H54 (cell line): ENCODE results near the gene MSLN.
A peak's percentile ranks its signal among the peaks of the same experiment; 100 is the strongest.

ENCODE experiments used
- DNase-seq: peaks from one replicate; pipeline ENCODE4 v3.0.0; 2011; ENCODE audit warnings: low spot score, mixed read lengths; ENCODE audit not compliant: insufficient read length
- FAIRE-seq: peaks from 3 replicates; lab custom pipeline; 2011; peaks lifted over from hg19 to GRCh38; lab: Jason Lieb, UNC
- POLR2A ChIP-seq: IDR thresholded peaks from 2 replicates; pipeline ENCODE4 v1.6.1; 2011; ENCODE audit warnings: low read depth, mild to moderate bottlenecking, low read length

The MSLN gene

DNA sequence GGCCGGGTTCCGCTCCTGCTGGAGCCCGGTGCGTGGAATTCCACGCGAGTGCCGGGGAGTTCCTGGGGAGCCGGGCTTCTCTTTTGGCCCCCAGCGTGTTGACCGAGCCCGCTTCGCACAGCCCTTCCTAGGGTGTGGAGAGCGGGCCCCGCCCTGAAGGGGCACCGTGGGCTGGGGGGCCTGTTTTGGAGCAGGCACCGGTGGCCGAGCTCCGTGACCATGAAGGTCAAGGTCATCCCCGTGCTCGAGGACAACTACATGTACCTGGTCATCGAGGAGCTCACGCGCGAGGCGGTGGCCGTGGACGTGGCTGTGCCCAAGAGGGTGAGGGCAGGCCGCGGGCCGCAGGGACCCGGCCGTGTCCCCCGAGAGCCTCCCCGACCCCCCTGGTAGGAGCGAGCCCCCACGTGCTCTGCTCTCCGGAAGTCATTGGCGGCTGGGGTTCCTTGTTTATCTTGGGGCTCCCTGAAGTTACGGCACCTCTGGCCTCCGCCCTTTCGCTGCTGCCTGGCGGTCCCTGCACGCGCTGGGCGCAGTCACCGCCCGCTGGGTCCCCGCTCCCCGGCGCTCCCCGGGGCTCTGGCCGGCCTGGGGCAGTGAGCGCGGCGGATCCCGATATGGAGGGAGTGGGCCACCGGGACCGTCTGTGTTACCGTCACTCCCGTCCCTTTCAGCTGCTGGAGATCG lies 33.1 kb upstream of the MSLN start:
- FAIRE-seq (no peak), DNase-seq (no peak)
- no peak for TF ChIP-seq POLR2A

DNA sequence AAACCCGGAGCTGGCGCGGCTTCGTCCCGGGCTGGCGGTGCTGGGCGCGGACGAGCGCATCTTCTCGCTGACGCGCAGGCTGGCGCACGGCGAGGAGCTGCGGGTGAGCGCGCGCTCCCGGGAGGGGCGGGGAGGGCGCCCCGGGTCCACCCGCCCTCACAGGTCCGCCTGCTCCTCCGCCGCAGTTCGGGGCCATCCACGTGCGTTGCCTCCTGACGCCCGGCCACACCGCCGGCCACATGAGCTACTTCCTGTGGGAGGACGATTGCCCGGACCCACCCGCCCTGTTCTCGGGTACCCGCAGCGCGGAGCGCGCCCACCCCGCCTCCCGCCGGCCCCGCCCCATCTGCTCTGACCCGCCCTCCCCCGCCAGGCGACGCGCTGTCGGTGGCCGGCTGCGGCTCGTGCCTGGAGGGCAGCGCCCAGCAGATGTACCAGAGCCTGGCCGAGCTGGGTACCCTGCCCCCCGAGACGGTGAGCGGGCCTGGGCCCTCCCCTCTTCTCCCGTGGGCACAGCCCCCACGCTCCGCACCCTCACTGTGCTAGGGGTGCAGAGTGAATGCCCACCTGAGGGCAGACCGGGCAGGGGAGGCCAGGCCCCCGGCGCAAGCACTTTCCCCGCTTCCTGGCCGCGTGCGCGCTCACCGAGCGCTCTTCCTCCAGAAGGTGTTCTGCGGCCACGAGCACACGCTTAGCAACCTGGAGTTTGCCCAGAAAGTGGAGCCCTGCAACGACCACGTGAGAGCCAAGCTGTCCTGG lies 32.2 kb upstream of the MSLN start:
- FAIRE-seq (no peak), DNase-seq (peak; percentile 95)
- 0 out of 2 replicates have a peak, but pooled peaks have one; percentile 28 for TF ChIP-seq POLR2A

DNA sequence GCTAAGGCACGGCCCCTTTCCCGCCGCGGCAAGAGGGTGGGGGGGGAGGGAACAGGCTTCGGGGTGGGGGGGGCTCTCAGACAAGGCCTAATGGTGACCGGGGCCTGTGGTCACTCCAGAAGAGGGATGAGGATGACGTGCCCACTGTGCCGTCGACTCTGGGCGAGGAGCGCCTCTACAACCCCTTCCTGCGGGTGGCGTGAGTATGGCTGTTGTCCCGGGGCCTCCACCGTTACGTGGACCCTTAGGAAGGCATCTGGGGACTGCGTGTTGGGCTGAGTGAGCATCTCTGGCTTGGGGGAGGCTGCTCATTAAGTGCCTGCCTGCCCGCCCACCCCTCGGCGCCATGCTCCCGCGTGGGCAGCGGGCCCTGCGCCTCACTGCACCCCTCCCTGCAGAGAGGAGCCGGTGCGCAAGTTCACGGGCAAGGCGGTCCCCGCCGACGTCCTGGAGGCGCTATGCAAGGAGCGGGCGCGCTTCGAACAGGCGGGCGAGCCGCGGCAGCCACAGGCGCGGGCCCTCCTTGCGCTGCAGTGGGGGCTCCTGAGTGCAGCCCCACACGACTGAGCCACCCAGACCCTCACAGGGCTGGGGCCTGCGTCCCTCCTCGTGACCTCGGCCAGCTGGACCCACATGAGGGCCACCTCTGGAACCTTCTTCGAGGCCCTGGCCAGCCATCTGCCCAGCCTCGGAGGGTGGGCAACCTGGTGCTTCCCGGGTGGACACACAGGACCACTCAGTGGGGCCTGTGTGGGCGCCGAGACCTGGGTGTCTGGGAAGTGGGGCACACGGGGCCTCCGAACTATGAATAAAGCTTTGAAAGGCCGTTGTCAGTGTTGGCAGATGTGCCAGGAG lies 31.4 kb upstream of the MSLN start:
- no peak for TF ChIP-seq POLR2A
- DNase-seq (no peak), FAIRE-seq (no peak)

DNA sequence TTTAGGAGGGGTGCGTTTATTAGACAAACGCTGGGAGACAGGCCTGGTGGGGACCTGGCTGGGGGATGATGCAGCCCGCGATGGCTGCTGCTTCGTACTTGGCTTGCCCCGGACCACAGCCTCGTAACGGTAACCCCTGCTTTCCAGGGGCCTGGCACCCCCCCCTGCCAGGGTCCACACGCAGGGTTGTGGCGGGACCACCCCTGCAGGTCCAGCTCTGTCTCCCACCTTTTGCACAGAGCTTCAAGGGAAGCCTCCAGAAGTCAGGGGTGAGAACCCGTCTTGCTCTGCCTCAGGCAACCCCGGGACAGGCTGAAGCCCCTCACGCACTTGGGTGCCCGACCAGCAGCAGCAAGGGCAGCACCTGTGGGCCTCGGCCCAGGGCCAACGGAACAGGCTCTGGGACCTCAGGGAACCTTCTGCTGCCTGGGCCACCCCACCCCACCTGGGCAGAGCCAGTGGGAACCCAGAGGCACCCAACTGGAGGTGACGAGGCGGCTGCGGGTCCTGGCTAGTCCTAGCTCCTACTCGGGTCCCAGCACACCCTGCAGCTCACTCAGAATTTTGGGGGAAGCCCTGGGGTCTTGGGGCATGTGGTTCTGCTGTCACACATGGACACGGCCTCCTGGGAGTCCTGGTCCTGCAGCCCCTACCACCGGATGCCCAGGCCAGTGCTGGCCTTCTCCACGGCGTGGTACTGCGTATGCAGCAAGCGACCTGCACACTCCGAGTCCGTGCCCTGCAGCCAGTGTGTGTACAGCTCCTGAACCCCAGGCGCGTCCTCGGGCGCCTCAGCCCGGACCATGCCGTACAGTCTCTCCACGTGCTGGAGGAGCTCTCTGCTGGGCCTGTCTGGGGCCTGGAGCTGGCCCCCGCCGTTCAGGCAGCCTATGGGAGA lies 30.5 kb upstream of the MSLN start:
- no peak for TF ChIP-seq POLR2A
- no peak for DNase-seq
- FAIRE-seq = no peak

DNA sequence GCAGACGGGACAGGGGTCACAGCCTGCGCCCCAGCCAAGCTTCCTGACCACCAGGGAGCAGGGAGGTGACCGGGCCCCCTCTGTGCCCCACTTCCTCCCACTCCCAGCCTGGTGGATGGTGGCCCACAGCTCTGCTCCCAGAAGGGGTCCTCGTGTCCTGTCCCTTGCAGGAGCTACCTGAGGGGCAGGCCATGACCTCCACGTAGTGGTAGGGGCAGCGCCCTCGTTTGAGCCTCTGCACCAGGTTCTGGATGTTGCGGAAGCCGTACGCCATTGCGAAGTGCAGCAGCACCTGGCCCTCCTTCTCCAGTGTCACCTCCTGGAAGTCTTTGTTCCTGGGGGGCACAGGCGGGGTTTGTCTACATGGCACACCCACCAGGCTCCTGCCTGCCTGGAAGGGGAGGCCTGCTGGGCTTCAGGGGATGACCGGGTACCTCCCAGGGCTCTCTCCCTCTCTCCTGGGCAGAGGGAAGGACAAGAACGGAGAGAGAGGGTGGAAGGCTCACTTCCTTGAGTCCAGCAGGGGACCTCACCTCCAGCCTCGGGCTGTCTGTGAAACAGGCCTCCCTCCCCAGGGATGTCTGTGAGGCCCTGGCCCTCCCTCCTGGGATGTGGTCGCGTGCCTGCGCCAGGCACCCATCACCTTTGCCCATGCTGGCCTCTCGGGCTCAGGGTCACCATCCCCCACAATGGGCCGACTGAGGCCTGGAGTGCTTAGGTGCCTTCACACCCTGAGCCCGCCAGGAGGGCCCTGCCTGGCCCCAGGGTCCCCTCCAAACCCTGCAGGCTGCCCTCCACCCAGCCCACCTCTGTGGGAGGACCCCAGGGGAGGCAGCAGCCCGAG lies 29.6 kb upstream of the MSLN start:
- no peak for FAIRE-seq
- DNase-seq = no peak
- TF ChIP-seq POLR2A = no peak

DNA sequence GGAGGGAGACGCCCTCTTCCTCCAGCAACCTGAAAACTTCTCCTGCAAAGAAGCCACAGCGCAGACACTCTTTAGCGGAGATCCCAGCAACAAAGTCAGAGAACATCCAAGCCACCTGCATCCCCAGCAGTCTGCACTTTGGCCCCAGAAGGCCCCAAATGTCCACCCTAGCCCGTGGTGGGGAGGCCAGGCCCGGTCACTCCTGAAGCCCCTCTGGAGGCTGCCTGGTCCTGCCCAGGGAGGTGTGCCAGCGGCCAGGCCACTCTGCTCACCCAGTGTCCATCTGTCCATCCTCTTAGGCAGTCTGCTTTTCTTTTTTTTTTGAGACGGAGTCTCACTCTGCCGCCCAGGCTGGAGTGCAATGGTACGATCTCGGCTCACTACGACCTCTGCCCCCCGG lies 28.2 kb upstream of the MSLN start:
- FAIRE-seq = no peak
- no peak for DNase-seq
- no peak for TF ChIP-seq POLR2A

DNA sequence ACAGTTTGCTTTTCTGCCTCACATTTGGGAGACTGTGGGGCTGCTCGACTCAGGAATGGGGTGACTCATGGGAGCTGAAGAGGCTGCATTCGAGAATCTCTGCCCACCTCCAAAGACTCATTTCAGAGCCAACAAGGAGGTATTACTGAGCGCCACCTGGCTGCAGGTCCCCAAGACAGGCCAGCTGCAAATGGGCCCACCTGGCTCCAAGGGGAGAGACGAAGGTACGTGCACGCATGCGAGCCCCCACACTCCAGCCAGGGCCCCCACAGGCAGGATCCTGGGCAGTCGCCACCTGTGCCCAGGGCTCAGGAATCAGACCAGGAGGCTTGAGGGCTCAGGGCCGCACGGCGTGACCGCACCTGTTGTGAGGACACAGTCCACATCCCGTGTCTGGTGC lies 27.6 kb upstream of the MSLN start:
- TF ChIP-seq POLR2A = no peak
- no peak for FAIRE-seq
- no peak for DNase-seq

DNA sequence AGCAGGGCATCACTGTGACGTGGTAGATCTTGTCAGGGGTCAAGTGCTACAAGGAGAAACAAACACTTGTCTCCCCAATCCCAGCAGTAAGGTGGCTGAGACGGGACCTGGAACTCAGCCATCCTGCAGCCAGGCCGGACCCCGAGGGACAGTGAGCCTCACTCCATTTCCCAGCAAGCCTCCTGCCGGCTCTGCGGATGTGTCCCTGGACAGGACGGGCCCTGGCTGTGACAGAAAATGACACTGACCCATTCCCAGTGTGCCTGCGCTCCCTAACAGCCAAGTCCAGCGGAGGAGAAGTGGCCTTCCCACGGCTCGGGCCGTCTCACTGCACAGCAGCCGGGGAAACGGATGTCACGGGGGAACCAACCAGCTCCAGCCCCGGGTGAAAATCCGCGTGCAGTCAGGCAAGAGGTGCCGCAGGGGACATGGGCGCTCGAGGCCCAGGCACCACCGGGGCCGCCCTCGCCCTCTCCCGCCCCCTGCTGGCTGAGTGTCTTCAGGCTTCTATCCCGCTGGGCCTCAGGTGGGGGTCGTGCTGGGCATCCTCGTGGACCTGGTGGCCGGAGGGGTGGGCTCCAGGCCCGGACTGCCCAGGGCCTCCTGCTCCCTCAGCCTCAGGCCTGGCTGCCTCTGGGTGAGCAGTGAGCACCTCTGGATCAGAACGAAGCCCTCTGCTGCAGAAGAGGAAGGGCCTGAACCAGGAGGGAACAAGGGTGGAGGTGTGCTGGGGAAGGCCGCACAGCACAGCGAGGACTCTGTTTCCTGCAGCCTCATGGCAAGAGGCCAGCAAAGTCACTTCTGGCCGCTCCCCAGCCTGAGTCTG lies 26.9 kb upstream of the MSLN start:
- no peak for TF ChIP-seq POLR2A
- FAIRE-seq (no peak), DNase-seq (no peak)

DNA sequence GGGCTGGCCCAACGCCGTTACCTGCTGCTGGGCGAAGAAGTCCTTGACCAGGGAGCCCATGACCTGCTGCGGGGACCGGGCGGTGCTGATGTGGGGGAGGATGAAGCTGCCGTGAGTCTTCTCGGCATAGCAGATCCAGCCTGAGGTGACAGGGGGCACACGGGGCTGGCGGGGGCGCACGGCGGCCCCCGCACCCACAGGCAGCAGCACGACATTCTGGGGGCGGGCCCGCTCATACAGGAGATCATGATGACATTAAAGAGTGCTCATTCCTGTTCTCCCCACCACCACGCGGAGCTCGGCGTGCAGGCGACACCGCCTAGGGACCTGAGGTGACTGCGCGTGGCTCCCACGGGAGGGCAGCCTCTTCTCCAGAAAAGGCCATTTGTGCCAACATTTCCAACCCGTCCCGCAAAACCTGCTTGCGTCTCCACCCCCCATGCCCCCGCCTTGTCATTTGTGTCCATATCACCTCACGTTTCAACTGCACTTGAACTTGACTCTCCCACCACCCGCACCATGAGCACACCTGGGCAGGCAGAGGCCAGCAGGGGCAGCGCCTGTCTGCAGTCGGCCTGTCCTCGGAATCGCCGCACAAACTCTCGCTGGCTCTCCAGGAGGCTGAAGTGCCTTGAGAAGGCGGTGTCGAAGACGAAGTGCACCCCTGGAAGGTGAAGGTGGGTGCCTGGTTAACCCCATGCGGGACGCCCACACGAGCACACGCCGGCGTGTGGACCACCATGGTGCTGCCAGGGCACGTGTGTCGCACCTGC lies 26.1 kb upstream of the MSLN start:
- no peak for FAIRE-seq
- no peak for DNase-seq
- TF ChIP-seq POLR2A = no peak

DNA sequence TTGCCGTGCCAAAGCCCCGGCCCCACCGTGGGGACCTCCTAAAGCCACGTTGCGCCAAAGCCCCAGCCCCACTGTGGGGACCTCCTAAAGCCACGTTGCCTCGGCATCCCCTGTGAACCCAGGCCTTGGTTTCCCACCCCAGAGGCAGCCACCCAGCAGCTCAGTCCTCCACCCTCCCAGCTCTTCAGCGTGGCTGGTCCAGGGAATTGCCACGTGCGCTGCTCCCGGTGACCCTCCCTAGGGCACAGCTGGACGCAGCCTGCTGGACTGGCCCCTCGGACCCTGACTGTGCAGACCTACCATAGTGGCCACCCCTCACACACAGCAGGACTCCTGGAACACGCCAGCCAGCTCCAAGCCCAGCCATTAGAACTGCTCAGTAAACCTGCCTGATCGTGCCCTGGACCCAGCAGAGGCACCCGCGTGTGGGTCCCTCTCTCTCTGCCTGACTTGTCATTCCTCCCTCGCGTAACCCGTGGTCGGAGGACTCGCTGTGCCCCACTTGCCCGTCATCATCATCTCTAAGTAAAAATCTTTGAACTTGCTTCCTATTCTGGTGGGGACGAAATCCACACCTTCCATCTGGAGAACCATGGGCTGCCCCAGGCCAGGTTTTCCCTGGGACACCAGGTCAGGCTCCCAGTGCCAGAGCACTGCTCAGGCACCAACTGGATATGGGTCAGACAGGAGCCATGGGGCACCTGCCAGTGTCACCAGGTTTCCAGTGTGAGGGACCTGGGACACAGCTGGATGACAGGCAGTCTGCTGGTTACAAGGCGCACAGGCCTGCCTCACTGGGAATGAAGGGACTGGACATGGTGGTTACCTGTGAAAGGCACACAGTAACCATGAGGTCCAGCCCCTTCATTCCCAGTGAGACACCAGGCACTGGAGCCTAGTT lies 25.3 kb upstream of the MSLN start:
- FAIRE-seq (no peak), DNase-seq (no peak)
- TF ChIP-seq POLR2A = no peak

DNA sequence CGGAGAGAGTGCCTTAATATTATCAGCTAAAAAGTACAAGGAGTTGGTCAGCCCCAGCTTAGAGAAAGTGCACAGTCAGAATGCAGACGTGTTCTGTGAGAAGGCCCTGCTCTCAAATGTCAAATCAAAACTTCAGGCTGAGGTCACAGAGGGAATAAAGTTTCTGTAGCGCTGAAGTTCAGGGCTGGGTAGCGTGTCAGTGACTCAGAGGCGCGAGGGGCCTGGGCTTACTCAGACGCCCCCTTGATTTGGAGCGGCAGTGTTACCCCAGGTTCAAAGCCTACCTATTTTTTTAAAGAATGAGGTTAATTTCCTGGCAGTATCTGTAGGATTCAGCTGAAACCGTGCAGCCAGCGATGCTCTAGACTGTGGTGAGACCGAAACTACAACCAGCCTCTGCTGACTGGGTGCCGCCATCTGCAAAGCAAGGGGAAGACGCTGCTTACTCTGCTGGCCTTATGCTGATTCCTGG lies 24.5 kb upstream of the MSLN start:
- TF ChIP-seq POLR2A = no peak
- FAIRE-seq (no peak), DNase-seq (no peak)
